Stimulated activated naive CD8-positive, alpha-beta T cell treated with anti-CD3 and anti-CD28 coated beads, Interleukin-15, Interleukin-2, amounts not matched to agents 100 ng/mL and 50 ng/mL, for 24 hours (primary cell): ENCODE data around the gene LAYN.

Source experiments
- H3K27ac Mint-ChIP-seq: one replicate; pipeline ENCODE4 v1.8.0; 2021; ENCODE audit warnings: mild to moderate bottlenecking, mixed read lengths
- H3K27me3 Mint-ChIP-seq: one replicate; pipeline ENCODE4 v1.8.0; 2021; ENCODE audit warnings: mixed read lengths
- H3K36me3 Mint-ChIP-seq: one replicate; pipeline ENCODE4 v1.8.0; 2021; ENCODE audit warnings: low read depth, mixed read lengths
- H3K4me1 Mint-ChIP-seq: one replicate; pipeline ENCODE4 v1.8.0; 2021; ENCODE audit warnings: low read depth, mixed read lengths
- H3K4me3 Mint-ChIP-seq: one replicate; pipeline ENCODE4 v1.8.0; 2021; ENCODE audit warnings: mild to moderate bottlenecking, mixed read lengths
- H3K9me3 Mint-ChIP-seq: one replicate; pipeline ENCODE4 v1.8.0; 2021; ENCODE audit warnings: mixed read lengths

Gene LAYN

GRCh38 chr11:111586388-111586831 lies 45.9 kb downstream of the LAYN start:
- Mint-ChIP-seq H3K27ac (no peak overlapping the region), H3K4me1 (no peaks in the 10 kb centered on the region), H3K36me3 (no peaks in the 10 kb centered on the region), H3K9me3 (no peaks in the 10 kb centered on the region), H3K4me3 (no peak overlapping the region), H3K27me3 (no peaks in the 10 kb centered on the region)

- H3K9me3 Mint-ChIP-seq, result no peaks in the 10 kb centered on the region
- H3K27me3 Mint-ChIP-seq, result no peaks in the 10 kb centered on the region
- H3K36me3 Mint-ChIP-seq, result no peaks in the 10 kb centered on the region
- H3K4me3 Mint-ChIP-seq, result no peak overlapping the region
- no peaks in the 10 kb centered on the region for H3K4me1 Mint-ChIP-seq
- no peak overlapping the region for H3K27ac Mint-ChIP-seq
Measured at GRCh38 chr11:111589114-111589513, 48.6 kb downstream of the LAYN start.

- Mint-ChIP-seq H3K27me3 (no peaks in the 10 kb centered on the region), H3K27ac (no peak overlapping the region), H3K4me1 (no peaks in the 10 kb centered on the region), H3K36me3 (no peaks in the 10 kb centered on the region), H3K4me3 (no peak overlapping the region), H3K9me3 (no peaks in the 10 kb centered on the region)
Measured at GRCh38 chr11:111589886-111590499, 49.5 kb downstream of the LAYN start.

GRCh38 chr11:111591187-111591960 lies 50.9 kb downstream of the LAYN start:
- H3K36me3 Mint-ChIP-seq, result no peaks in the 10 kb centered on the region
- no peak overlapping the region for H3K27ac Mint-ChIP-seq
- H3K4me3 Mint-ChIP-seq, result no peak overlapping the region
- H3K4me1 Mint-ChIP-seq, result no peaks in the 10 kb centered on the region
- no peaks in the 10 kb centered on the region for H3K9me3 Mint-ChIP-seq
- peaks cover 7% of the 10 kb centered on the region for H3K27me3 Mint-ChIP-seq

GRCh38 chr11:111592491-111592890 lies 52.0 kb downstream of the LAYN start:
- Mint-ChIP-seq H3K9me3 (no peaks in the 10 kb centered on the region), H3K36me3 (no peaks in the 10 kb centered on the region), H3K27ac (no peak overlapping the region), H3K4me1 (no peaks in the 10 kb centered on the region), H3K27me3 (peaks cover 9% of the 10 kb centered on the region), H3K4me3 (no peak overlapping the region)

GRCh38 chr11:111596319-111596718 lies 55.8 kb downstream of the LAYN start:
- peaks cover 9% of the 10 kb centered on the region for H3K27me3 Mint-ChIP-seq
- H3K4me3 Mint-ChIP-seq, result no peak overlapping the region
- H3K36me3 Mint-ChIP-seq, result no peaks in the 10 kb centered on the region
- H3K4me1 Mint-ChIP-seq, result peaks cover 3% of the 10 kb centered on the region
- H3K9me3 Mint-ChIP-seq, result no peaks in the 10 kb centered on the region
- H3K27ac Mint-ChIP-seq, result no peak overlapping the region

- Mint-ChIP-seq H3K27me3 (peaks cover 9% of the 10 kb centered on the region), H3K36me3 (no peaks in the 10 kb centered on the region), H3K4me3 (no peak overlapping the region), H3K9me3 (no peaks in the 10 kb centered on the region), H3K27ac (no peak overlapping the region), H3K4me1 (peaks cover 10% of the 10 kb centered on the region)
Measured at GRCh38 chr11:111598148-111598547, 57.6 kb downstream of the LAYN start.

- no peak overlapping the region for H3K4me3 Mint-ChIP-seq
- peaks cover 14% of the 10 kb centered on the region for H3K4me1 Mint-ChIP-seq
- H3K36me3 Mint-ChIP-seq, result no peaks in the 10 kb centered on the region
- no peak overlapping the region for H3K27ac Mint-ChIP-seq
- peaks cover 9% of the 10 kb centered on the region for H3K27me3 Mint-ChIP-seq
- H3K9me3 Mint-ChIP-seq, result no peaks in the 10 kb centered on the region
Measured at GRCh38 chr11:111598559-111598958, 58.0 kb downstream of the LAYN start.

- peaks cover under 1% of the 10 kb centered on the region for H3K27me3 Mint-ChIP-seq
Measured at GRCh38 chr11:111601636-111601978, 61.1 kb downstream of the LAYN start.

GRCh38 chr11:111601979-111602864 lies 61.7 kb downstream of the LAYN start, which contains the start of gene SIK2:
SIK2 (plus strand) TSS chr11:111602449; CDS start chr11:111602564, 115 bp downstream.
- H3K9me3 Mint-ChIP-seq, result no peaks in the 10 kb centered on the region
- H3K36me3 Mint-ChIP-seq, result no peaks in the 10 kb centered on the region
- H3K4me1 Mint-ChIP-seq, result peaks cover 31% of the 10 kb centered on the region
- H3K27me3 Mint-ChIP-seq, result no peaks in the 10 kb centered on the region
- H3K27ac Mint-ChIP-seq, result peak within 1 kb of the TSS; percentile 92
- H3K4me3 Mint-ChIP-seq, result peak within 1 kb of the TSS; percentile 95

More at GRCh38 chr11:111601636-111601978, 61.1 kb downstream of the LAYN start:
- Mint-ChIP-seq H3K4me3 (peak overlapping the region; percentile 85), H3K27ac (peak overlapping the region; percentile 84), H3K36me3 (no peaks in the 10 kb centered on the region), H3K4me1 (peaks cover 31% of the 10 kb centered on the region), H3K9me3 (no peaks in the 10 kb centered on the region)

- Mint-ChIP-seq H3K36me3 (no peaks in the 10 kb centered on the region), H3K27me3 (no peaks in the 10 kb centered on the region), H3K4me3 (peak overlapping the region; percentile 95), H3K27ac (peak overlapping the region; percentile 92), H3K4me1 (peaks cover 31% of the 10 kb centered on the region), H3K9me3 (no peaks in the 10 kb centered on the region)
Measured at GRCh38 chr11:111602865-111603610, 62.5 kb downstream of the LAYN start.

- Mint-ChIP-seq H3K4me1 (peaks cover 31% of the 10 kb centered on the region), H3K9me3 (no peaks in the 10 kb centered on the region), H3K4me3 (peak overlapping the region; percentile 95), H3K27ac (peak overlapping the region; percentile 57), H3K27me3 (no peaks in the 10 kb centered on the region), H3K36me3 (no peaks in the 10 kb centered on the region)
Measured at GRCh38 chr11:111603611-111604130, 63.2 kb downstream of the LAYN start.

GRCh38 chr11:111604392-111605009 lies 64.0 kb downstream of the LAYN start:
- Mint-ChIP-seq H3K27me3 (no peaks in the 10 kb centered on the region), H3K36me3 (no peaks in the 10 kb centered on the region), H3K4me3 (peak overlapping the region; percentile 95), H3K4me1 (peaks cover 31% of the 10 kb centered on the region), H3K27ac (no peak overlapping the region), H3K9me3 (no peaks in the 10 kb centered on the region)

GRCh38 chr11:111605681-111606080 lies 65.2 kb downstream of the LAYN start:
- H3K4me1 Mint-ChIP-seq, result peaks cover 31% of the 10 kb centered on the region
- H3K27me3 Mint-ChIP-seq, result no peaks in the 10 kb centered on the region
- H3K36me3 Mint-ChIP-seq, result no peaks in the 10 kb centered on the region
- no peaks in the 10 kb centered on the region for H3K9me3 Mint-ChIP-seq
- no peak overlapping the region for H3K4me3 Mint-ChIP-seq
- no peak overlapping the region for H3K27ac Mint-ChIP-seq
